GM23248 (cell line): Measurements from ENCODE around the gene ZNF669.

Experiments used
- EZH2 ChIP-seq: fragments of 200-600 bp; sonication (generic); IDR thresholded peaks from 2 replicates; pipeline ENCODE4 v1.6.1; 2018; ENCODE audit warnings: antibody characterized with exemption, mild to moderate bottlenecking; ENCODE audit not compliant: insufficient read depth, poor library complexity, severe bottlenecking
- EZH2phosphoT487 ChIP-seq: fragments of 200-600 bp; sonication (generic); IDR thresholded peaks from 2 replicates; pipeline ENCODE4 v1.6.1; 2018; ENCODE audit warnings: antibody characterized with exemption, moderate library complexity, mild to moderate bottlenecking, low read depth; ENCODE audit not compliant: insufficient read depth

DNA sequence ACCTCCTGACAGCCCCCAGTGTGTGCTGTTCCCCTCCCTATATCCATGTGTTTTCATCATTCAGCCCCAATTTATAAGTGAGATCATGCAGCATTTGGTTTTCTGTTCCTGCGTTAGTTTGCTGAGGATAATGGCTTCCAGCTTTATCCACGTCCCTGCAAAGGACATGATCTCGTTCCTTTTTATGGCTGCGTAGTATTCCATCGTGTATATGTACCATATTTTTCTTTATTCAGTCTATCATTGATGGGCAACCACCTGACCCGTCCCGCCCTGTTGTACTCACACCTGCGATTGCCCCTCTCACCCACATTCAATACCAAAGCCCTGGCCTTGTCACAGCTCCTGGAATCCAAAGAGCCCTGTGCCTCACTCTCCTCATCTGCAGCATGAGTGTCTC lies 19.4 kb downstream of the ZNF669 start:
- no peak for TF ChIP-seq EZH2
- TF ChIP-seq EZH2phosphoT487 = no peak
